GM12878 (cell line): ENCODE measurements around the gene CRY1. TPM values are rescaled to one million over a fixed set of nuclear protein-coding genes. Genes with fewer than 3 reads are reported as not detected.

ENCODE experiments used
- ATF7 ChIP-seq: fragments of 450-650 bp; IDR thresholded peaks from 2 replicates; pipeline ENCODE4 v1.6.1; 2016; ENCODE audit warnings: low read depth, mild to moderate bottlenecking
- CEBPB ChIP-seq, 2 experiments: fragments of 150-350 bp in 1 of 2; IDR thresholded peaks; 2 replicates each; pipeline ENCODE4 v1.6.1; 2012 to 2014; ENCODE audit warnings: low read depth in 2 of 2, low read length in 2 of 2, borderline replicate concordance in 1 of 2, inconsistent platforms in 1 of 2
- HDAC2 ChIP-seq: fragments of 200-600 bp; sonication (generic); IDR thresholded peaks from 2 replicates; pipeline ENCODE4 v1.6.1; 2017
- MXI1 ChIP-seq: fragments of 150-350 bp; IDR thresholded peaks from 2 replicates; pipeline ENCODE4 v1.6.1; 2011; ENCODE audit warnings: low read depth, mild to moderate bottlenecking, inconsistent platforms, low read length, improper control_type of control experiment
- POLR2AphosphoS2 ChIP-seq: IDR thresholded peaks from 2 replicates; pipeline ENCODE4 v1.6.1; 2011; ENCODE audit warnings: low read depth, mild to moderate bottlenecking, low read length, improper control_type of control experiment, moderate library complexity
- POU2F2 ChIP-seq: IDR thresholded peaks from 3 replicates; pipeline ENCODE4 v1.6.1; 2011; ENCODE audit warnings: low read depth, mild to moderate bottlenecking, low read length, borderline replicate concordance
- YY1 ChIP-seq: IDR thresholded peaks from 2 replicates; pipeline ENCODE4 v1.6.1; 2011; ENCODE audit warnings: low read depth, mild to moderate bottlenecking, low read length
- polyA plus RNA-seq, 11 experiments: library from polyadenylated mRNA; depleted of rRNA in 4 of 11; unstranded in 6 of 11; stranded (reverse) in 5 of 11; fragments of >200 nt; fragmentation: Nextera tagmentation in 4 of 11; fragmentation: Illumina TruSeq in 1 of 11; extraction: Ambion mirVana in 4 of 11; extraction: Trizol in 1 of 11; gene quantifications; 1 replicate in 1 of 11; 2 replicates in 10 of 11; pipeline versions ENCODE4 v1.2.1 to v1.2.3, GENCODE V29; 2011 to 2016; ENCODE audit warnings: inconsistent platforms in 2 of 11, missing spikeins in 2 of 11, low read depth in 1 of 11
- total RNA-seq, 4 experiments: library from RNA; depleted of rRNA in 3 of 4; stranded (reverse); fragments of >200 nt in 3 of 4; fragmentation: Illumina TruSeq in 1 of 4; extraction: Trizol in 1 of 4; gene quantifications; 2 replicates each; pipeline versions ENCODE4 v1.2.1 to v1.2.3, GENCODE V29; 2013 to 2021
- TF ChIP-seq, protein P1 (sequence below): fragments of 450-650 bp; IDR thresholded peaks from 2 replicates; pipeline ENCODE4 v1.6.1; 2018; ENCODE audit warnings: borderline replicate concordance, mild to moderate bottlenecking; ENCODE audit not compliant: partially characterized antibody
- TF ChIP-seq, protein P2 (sequence below): fragments of 150-350 bp; IDR thresholded peaks from 2 replicates; pipeline ENCODE4 v1.6.1; 2016; ENCODE audit warnings: low read depth, low read length

Gene CRY1
- total and polyA plus RNA-seq, 10 of the 15 experiments (the other 5 are each of a cell fraction or from before 2014, with no cell fraction given): 1.6 to 10.9 (median 5.4) TPM

GRCh38 chr12:106945261-106945851 lies 148.0 kb downstream of the CRY1 start (continued):
- TF ChIP-seq MXI1 (no peak), CEBPB (IDR thresholded peaks at IDR 0.05; ENCODE audit: borderline replicate concordance in 1 of 2, low read depth in 2 of 2, low read length in 2 of 2) (no peak), HDAC2 (no peak), POU2F2 (no peak), ATF7 (no peak), YY1 (no peak), POLR2AphosphoS2 (no peak)
- TF ChIP-seq, protein P1, sequence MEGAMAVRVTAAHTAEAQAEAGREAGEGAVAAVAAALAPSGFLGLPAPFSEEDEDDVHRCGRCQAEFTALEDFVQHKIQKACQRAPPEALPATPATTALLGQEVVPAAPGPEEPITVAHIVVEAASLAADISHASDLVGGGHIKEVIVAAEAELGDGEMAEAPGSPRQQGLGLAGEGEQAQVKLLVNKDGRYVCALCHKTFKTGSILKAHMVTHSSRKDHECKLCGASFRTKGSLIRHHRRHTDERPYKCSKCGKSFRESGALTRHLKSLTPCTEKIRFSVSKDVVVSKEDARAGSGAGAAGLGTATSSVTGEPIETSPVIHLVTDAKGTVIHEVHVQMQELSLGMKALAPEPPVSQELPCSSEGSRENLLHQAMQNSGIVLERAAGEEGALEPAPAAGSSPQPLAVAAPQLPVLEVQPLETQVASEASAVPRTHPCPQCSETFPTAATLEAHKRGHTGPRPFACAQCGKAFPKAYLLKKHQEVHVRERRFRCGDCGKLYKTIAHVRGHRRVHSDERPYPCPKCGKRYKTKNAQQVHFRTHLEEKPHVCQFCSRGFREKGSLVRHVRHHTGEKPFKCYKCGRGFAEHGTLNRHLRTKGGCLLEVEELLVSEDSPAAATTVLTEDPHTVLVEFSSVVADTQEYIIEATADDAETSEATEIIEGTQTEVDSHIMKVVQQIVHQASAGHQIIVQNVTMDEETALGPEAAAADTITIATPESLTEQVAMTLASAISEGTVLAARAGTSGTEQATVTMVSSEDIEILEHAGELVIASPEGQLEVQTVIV: no peak
- TF ChIP-seq, protein P2, sequence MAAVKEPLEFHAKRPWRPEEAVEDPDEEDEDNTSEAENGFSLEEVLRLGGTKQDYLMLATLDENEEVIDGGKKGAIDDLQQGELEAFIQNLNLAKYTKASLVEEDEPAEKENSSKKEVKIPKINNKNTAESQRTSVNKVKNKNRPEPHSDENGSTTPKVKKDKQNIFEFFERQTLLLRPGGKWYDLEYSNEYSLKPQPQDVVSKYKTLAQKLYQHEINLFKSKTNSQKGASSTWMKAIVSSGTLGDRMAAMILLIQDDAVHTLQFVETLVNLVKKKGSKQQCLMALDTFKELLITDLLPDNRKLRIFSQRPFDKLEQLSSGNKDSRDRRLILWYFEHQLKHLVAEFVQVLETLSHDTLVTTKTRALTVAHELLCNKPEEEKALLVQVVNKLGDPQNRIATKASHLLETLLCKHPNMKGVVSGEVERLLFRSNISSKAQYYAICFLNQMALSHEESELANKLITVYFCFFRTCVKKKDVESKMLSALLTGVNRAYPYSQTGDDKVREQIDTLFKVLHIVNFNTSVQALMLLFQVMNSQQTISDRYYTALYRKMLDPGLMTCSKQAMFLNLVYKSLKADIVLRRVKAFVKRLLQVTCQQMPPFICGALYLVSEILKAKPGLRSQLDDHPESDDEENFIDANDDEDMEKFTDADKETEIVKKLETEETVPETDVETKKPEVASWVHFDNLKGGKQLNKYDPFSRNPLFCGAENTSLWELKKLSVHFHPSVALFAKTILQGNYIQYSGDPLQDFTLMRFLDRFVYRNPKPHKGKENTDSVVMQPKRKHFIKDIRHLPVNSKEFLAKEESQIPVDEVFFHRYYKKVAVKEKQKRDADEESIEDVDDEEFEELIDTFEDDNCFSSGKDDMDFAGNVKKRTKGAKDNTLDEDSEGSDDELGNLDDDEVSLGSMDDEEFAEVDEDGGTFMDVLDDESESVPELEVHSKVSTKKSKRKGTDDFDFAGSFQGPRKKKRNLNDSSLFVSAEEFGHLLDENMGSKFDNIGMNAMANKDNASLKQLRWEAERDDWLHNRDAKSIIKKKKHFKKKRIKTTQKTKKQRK: no peak
- TF ChIP-seq, all 136 proteins: peak for 0
